ENCODE data around the gene SNPH.

The SNPH gene

GRCh38 chr20:1330075-1330830, 64.2 kb downstream of the SNPH start:
- Mint-ChIP-seq H3K27ac (peak overlapping the region; percentile 79 to 84), H3K27me3 (no peaks in the 10 kb centered on the region), H3K4me1 (peaks cover 22% of the 10 kb centered on the region), H3K9me3 (no peaks in the 10 kb centered on the region), H3K4me3 (peak overlapping the region; percentile 63 to 66)
- ATAC-seq (peak; percentile 71), DNase-seq (peak in 1 of 2 donors; percentile 67)

GRCh38 chr20:1331101-1331500, 65.0 kb downstream of the SNPH start:
- Mint-ChIP-seq H3K4me1 (peaks cover 28% of the 10 kb centered on the region), H3K9me3 (no peaks in the 10 kb centered on the region), H3K4me3 (no peak overlapping the region), H3K27me3 (no peaks in the 10 kb centered on the region), H3K27ac (peak overlapping the region; percentile 73 to 93)
- DNase-seq (no peak), ATAC-seq (no peak)

GRCh38 chr20:1331801-1332453, 65.8 kb downstream of the SNPH start:
- Mint-ChIP-seq H3K27me3 (no peaks in the 10 kb centered on the region), H3K9me3 (no peaks in the 10 kb centered on the region), H3K27ac (peak overlapping the region; percentile 24 to 63), H3K4me1 (peaks cover 36% of the 10 kb centered on the region), H3K4me3 (no peak overlapping the region)
- ATAC-seq: no peak
- no peak for DNase-seq

- no peaks in the 10 kb centered on the region for H3K27me3 Mint-ChIP-seq
- DNase-seq: no peak
- no peak for ATAC-seq
- H3K9me3 Mint-ChIP-seq: no peaks in the 10 kb centered on the region
- H3K27ac Mint-ChIP-seq: no peak overlapping the region
- H3K4me1 Mint-ChIP-seq: peaks cover 43% of the 10 kb centered on the region
- H3K4me3 Mint-ChIP-seq: no peak overlapping the region
Observed at GRCh38 chr20:1332749-1333300, 66.7 kb downstream of the SNPH start.

GRCh38 chr20:1333462-1334369, 67.6 kb downstream of the SNPH start:
- peaks cover 45% of the 10 kb centered on the region for H3K4me1 Mint-ChIP-seq
- no peak overlapping the region for H3K4me3 Mint-ChIP-seq
- H3K9me3 Mint-ChIP-seq: no peaks in the 10 kb centered on the region
- no peak overlapping the region for H3K27ac Mint-ChIP-seq
- H3K27me3 Mint-ChIP-seq: no peaks in the 10 kb centered on the region
- no peak for ATAC-seq
- DNase-seq: no peak

GRCh38 chr20:1334370-1334731, 68.3 kb downstream of the SNPH start:
- DNase-seq: no peak
- Mint-ChIP-seq H3K4me3 (no peak overlapping the region), H3K27me3 (no peaks in the 10 kb centered on the region), H3K4me1 (peaks cover 45% of the 10 kb centered on the region), H3K27ac (peak overlapping the region in 1 of 2 donors; percentile 35), H3K9me3 (no peaks in the 10 kb centered on the region)
- ATAC-seq: no peak

GRCh38 chr20:1334761-1335160, 68.7 kb downstream of the SNPH start:
- no peak overlapping the region for H3K4me3 Mint-ChIP-seq
- DNase-seq (no peak), ATAC-seq (no peak)
- H3K9me3 Mint-ChIP-seq: no peaks in the 10 kb centered on the region
- H3K4me1 Mint-ChIP-seq: peaks cover 45% of the 10 kb centered on the region
- H3K27ac Mint-ChIP-seq: no peak overlapping the region
- no peaks in the 10 kb centered on the region for H3K27me3 Mint-ChIP-seq

- DNase-seq (no peak), ATAC-seq (peak; percentile 69)
- H3K4me1 Mint-ChIP-seq: peaks cover 45% of the 10 kb centered on the region
- H3K27me3 Mint-ChIP-seq: no peaks in the 10 kb centered on the region
- peak overlapping the region; percentile 72 to 93 for H3K27ac Mint-ChIP-seq
- H3K4me3 Mint-ChIP-seq: peak overlapping the region; percentile 43 to 53
- H3K9me3 Mint-ChIP-seq: no peaks in the 10 kb centered on the region
Observed at GRCh38 chr20:1335961-1336698, 70.0 kb downstream of the SNPH start.

GRCh38 chr20:1336699-1337367, 70.7 kb downstream of the SNPH start:
- DNase-seq (no peak), ATAC-seq (peak; percentile 69)
- peak overlapping the region; percentile 43 to 53 for H3K4me3 Mint-ChIP-seq
- H3K9me3 Mint-ChIP-seq: no peaks in the 10 kb centered on the region
- peaks cover 45% of the 10 kb centered on the region for H3K4me1 Mint-ChIP-seq
- peak overlapping the region; percentile 72 to 93 for H3K27ac Mint-ChIP-seq
- H3K27me3 Mint-ChIP-seq: no peaks in the 10 kb centered on the region

- DNase-seq (no peak), ATAC-seq (no peak)
- peak overlapping the region in 1 of 2 donors; percentile 93 for H3K27ac Mint-ChIP-seq
- H3K9me3 Mint-ChIP-seq: no peaks in the 10 kb centered on the region
- H3K27me3 Mint-ChIP-seq: no peaks in the 10 kb centered on the region
- peaks cover 45% of the 10 kb centered on the region for H3K4me1 Mint-ChIP-seq
- H3K4me3 Mint-ChIP-seq: no peak overlapping the region
Observed at GRCh38 chr20:1337441-1337840, 71.3 kb downstream of the SNPH start.

GRCh38 chr20:1338096-1338495, 72.0 kb downstream of the SNPH start:
- ATAC-seq (no peak), DNase-seq (no peak)
- Mint-ChIP-seq H3K9me3 (no peaks in the 10 kb centered on the region), H3K4me1 (peaks cover 39% of the 10 kb centered on the region), H3K4me3 (no peak overlapping the region), H3K27me3 (no peaks in the 10 kb centered on the region), H3K27ac (no peak overlapping the region)

GRCh38 chr20:1338801-1339200, 72.7 kb downstream of the SNPH start:
- DNase-seq: no peak
- Mint-ChIP-seq H3K4me3 (no peak overlapping the region), H3K9me3 (no peaks in the 10 kb centered on the region), H3K27ac (no peak overlapping the region), H3K27me3 (no peaks in the 10 kb centered on the region), H3K4me1 (peaks cover 32% of the 10 kb centered on the region)
- no peak for ATAC-seq

GRCh38 chr20:1341561-1342265, 75.6 kb downstream of the SNPH start:
- ATAC-seq: no peak
- H3K9me3 Mint-ChIP-seq: no peaks in the 10 kb centered on the region
- H3K27ac Mint-ChIP-seq: no peak overlapping the region

More at GRCh38 chr20:1341561-1342265, 75.6 kb downstream of the SNPH start:
- Mint-ChIP-seq H3K27me3 (no peaks in the 10 kb centered on the region), H3K4me1 (peaks cover 32% of the 10 kb centered on the region), H3K4me3 (no peak overlapping the region)
- DNase-seq: no peak
